Left ventricle myocardium superior (tissue), 1 donor: ENCODE results near the gene ANOS1. TPM values are rescaled to one million over a fixed set of nuclear protein-coding genes. Genes with fewer than 3 reads are reported as not detected.
"Not testable (repeated sequence)": the region's sequence is repeated elsewhere in the genome, so short reads cannot be mapped to it uniquely, and the experiment has no call there.

Source experiments
- ATAC-seq: fragments of 200-7000 bp; cut with Tn5 transposase; one replicate; pipeline ENCODE4 v1.9.1; 2020; ENCODE audit warnings: mild to moderate bottlenecking, moderate library complexity
- DNase-seq: peaks from one replicate; pipeline ENCODE4 v3.0.0-alpha.2; 2020
- intact Hi-C: fragments of 100-400 bp; cut with micrococcal nuclease; formaldehyde crosslinking; loops from one replicate; pipeline ENCODE4 v1.11.0; 2022
- total RNA-seq: library from RNA; stranded (reverse); fragmentation: NEBNext Ultra II Directional; extraction: Animal tissue kit (Norgen Biotek cat#: 25700); gene quantifications from one replicate; pipeline ENCODE4 v1.2.1, GENCODE V29; 2021
- donor health status: DM: no; HTN: yes; CAD: no; lungs with severe emphysema.

ANOS1 gene
- total RNA-seq, 1 donor from 2014 or later: 5.8 TPM

DNA sequence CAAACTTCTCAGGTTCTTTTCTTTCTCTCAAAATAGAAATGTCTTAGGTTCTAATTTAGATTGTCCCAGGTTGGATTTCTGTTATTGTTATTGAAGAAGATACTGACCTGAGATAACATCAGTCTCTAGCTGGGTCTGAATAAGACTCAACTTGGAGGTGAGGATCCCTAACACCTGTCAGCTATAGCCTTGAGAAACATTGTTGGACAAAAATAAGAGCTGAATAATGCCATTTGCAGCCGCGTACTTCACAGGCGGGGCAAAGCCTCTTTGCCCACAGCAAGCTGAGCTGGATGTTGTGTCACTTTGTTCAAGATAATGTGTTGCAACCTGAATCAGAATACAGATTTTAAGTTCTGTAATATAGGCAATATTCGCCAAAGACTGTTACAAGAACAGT, 231.7 kb downstream of the ANOS1 start:
- no peak for ATAC-seq
- intact Hi-C loops: no loop called here
- no peak for DNase-seq

- ATAC-seq, DNase-seq, intact Hi-C loops: not testable (repeated sequence)
Observed at GRCh38 chrX:8495036-8495435, 236.9 kb downstream of the ANOS1 start.

DNA sequence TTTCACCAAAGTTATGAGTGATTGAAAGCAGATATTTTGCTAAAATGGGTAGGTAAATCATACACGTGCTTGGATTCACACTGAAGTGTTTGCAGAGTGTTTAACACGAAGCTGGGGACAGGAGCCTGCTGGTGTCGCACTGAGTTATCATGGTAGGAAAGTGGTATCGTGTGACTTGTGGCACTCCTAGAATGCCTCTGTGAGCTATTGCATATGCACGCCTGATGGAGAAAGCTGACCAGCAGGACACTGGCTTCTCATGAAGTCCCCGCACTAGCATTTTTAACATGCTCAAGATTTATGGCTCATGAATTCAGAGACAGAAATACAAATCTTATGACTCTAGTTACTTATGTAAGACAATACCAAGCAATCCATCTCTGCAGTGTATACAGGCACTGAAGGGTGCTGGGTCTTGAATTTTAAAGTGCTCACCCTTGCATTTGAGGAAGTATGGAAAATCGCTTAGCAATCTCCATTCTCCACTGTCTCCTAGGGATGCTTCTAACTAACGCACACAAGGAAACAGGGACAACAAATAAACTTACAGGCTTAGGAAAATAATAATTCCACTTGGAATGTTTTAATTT, 247.5 kb downstream of the ANOS1 start:
- no peak for ATAC-seq
- no peak for DNase-seq
- intact Hi-C loops: no loop called here

Other genes starting within 250 kb of the ANOS1 start
- not detected for gene FAM9A, start 69.2 kb upstream of the ANOS1 start, total RNA-seq